Measurements from ENCODE around the gene PNCK.
A peak's percentile ranks its signal among the peaks of the same experiment; 100 is the strongest.

The PNCK gene

GRCh38 chrX:153646620-153647373 lies 26.8 kb downstream of the PNCK start, which contains the start of gene DUSP9:
Gene DUSP9 (plus strand): TSS chrX:153647203. CDS start chrX:153647954, 751 bp downstream.
- Mint-ChIP-seq H3K36me3 (ENCODE audit: low read depth) (no peaks in the 10 kb centered on the region), H3K9me3 (no peaks in the 10 kb centered on the region), H3K27me3 (peaks cover 32% of the 10 kb centered on the region), H3K4me1 (peaks cover 5% of the 10 kb centered on the region), H3K4me3 (no peak within 1 kb of the TSS), H3K27ac (no peak within 1 kb of the TSS)
- ATAC-seq: no peak
- no peak for DNase-seq

- DNase-seq: no peak
- H3K4me3 Mint-ChIP-seq: no peak overlapping the region
- H3K27me3 Mint-ChIP-seq: peaks cover 37% of the 10 kb centered on the region
Measured at GRCh38 chrX:153645921-153646488, 27.6 kb downstream of the PNCK start.

GRCh38 chrX:153645151-153645550 lies 28.5 kb downstream of the PNCK start:
- H3K36me3 Mint-ChIP-seq (ENCODE audit: low read depth): no peaks in the 10 kb centered on the region
- DNase-seq (no peak), ATAC-seq (no peak)
- H3K4me1 Mint-ChIP-seq: peaks cover 5% of the 10 kb centered on the region
- no peaks in the 10 kb centered on the region for H3K9me3 Mint-ChIP-seq
- peaks cover 39% of the 10 kb centered on the region for H3K27me3 Mint-ChIP-seq
- no peak overlapping the region for H3K27ac Mint-ChIP-seq
- H3K4me3 Mint-ChIP-seq: no peak overlapping the region

More at GRCh38 chrX:153645921-153646488, 27.6 kb downstream of the PNCK start:
- Mint-ChIP-seq H3K4me1 (peaks cover 5% of the 10 kb centered on the region), H3K27ac (no peak overlapping the region), H3K36me3 (ENCODE audit: low read depth) (no peaks in the 10 kb centered on the region), H3K9me3 (no peaks in the 10 kb centered on the region)
- ATAC-seq: no peak

GRCh38 chrX:153644356-153645125 lies 29.1 kb downstream of the PNCK start:
- Mint-ChIP-seq H3K27ac (no peak overlapping the region), H3K27me3 (peaks cover 39% of the 10 kb centered on the region), H3K4me1 (peaks cover 5% of the 10 kb centered on the region), H3K4me3 (no peak overlapping the region), H3K9me3 (no peaks in the 10 kb centered on the region), H3K36me3 (ENCODE audit: low read depth) (no peaks in the 10 kb centered on the region)
- DNase-seq (no peak), ATAC-seq (no peak)

- DNase-seq: peak; percentile 21
Measured at GRCh38 chrX:153643431-153644351, 29.9 kb downstream of the PNCK start.

GRCh38 chrX:153642655-153643430 lies 30.8 kb downstream of the PNCK start:
- no peaks in the 10 kb centered on the region for H3K36me3 Mint-ChIP-seq (ENCODE audit: low read depth)
- no peak overlapping the region for H3K4me3 Mint-ChIP-seq
- H3K9me3 Mint-ChIP-seq: no peaks in the 10 kb centered on the region
- no peak for ATAC-seq
- peaks cover 5% of the 10 kb centered on the region for H3K4me1 Mint-ChIP-seq
- H3K27me3 Mint-ChIP-seq: peaks cover 32% of the 10 kb centered on the region
- H3K27ac Mint-ChIP-seq: no peak overlapping the region
- DNase-seq: no peak

More at GRCh38 chrX:153643431-153644351, 29.9 kb downstream of the PNCK start:
- Mint-ChIP-seq H3K27ac (no peak overlapping the region), H3K36me3 (ENCODE audit: low read depth) (no peaks in the 10 kb centered on the region), H3K4me3 (no peak overlapping the region), H3K9me3 (no peaks in the 10 kb centered on the region), H3K4me1 (peaks cover 5% of the 10 kb centered on the region), H3K27me3 (peaks cover 36% of the 10 kb centered on the region)
- no peak for ATAC-seq

GRCh38 chrX:153642051-153642654 lies 31.5 kb downstream of the PNCK start:
- H3K36me3 Mint-ChIP-seq (ENCODE audit: low read depth): no peaks in the 10 kb centered on the region
- H3K4me1 Mint-ChIP-seq: peaks cover 5% of the 10 kb centered on the region
- no peaks in the 10 kb centered on the region for H3K9me3 Mint-ChIP-seq
- peaks cover 32% of the 10 kb centered on the region for H3K27me3 Mint-ChIP-seq
- no peak for ATAC-seq
- H3K4me3 Mint-ChIP-seq: no peak overlapping the region
- no peak for DNase-seq
- H3K27ac Mint-ChIP-seq: no peak overlapping the region

- peaks cover 5% of the 10 kb centered on the region for H3K4me1 Mint-ChIP-seq
- no peak overlapping the region for H3K4me3 Mint-ChIP-seq
- DNase-seq (no peak), ATAC-seq (no peak)
- H3K36me3 Mint-ChIP-seq (ENCODE audit: low read depth): no peaks in the 10 kb centered on the region
- H3K9me3 Mint-ChIP-seq: no peaks in the 10 kb centered on the region
- peaks cover 32% of the 10 kb centered on the region for H3K27me3 Mint-ChIP-seq
- H3K27ac Mint-ChIP-seq: no peak overlapping the region
Measured at GRCh38 chrX:153641627-153642026, 32.0 kb downstream of the PNCK start.

- no peak overlapping the region for H3K27ac Mint-ChIP-seq
- DNase-seq (no peak), ATAC-seq (no peak)
- no peaks in the 10 kb centered on the region for H3K9me3 Mint-ChIP-seq
- no peak overlapping the region for H3K4me3 Mint-ChIP-seq
- peaks cover 28% of the 10 kb centered on the region for H3K27me3 Mint-ChIP-seq
- H3K4me1 Mint-ChIP-seq: peaks cover 5% of the 10 kb centered on the region
- H3K36me3 Mint-ChIP-seq (ENCODE audit: low read depth): no peaks in the 10 kb centered on the region
Measured at GRCh38 chrX:153640736-153641575, 32.7 kb downstream of the PNCK start.

- Mint-ChIP-seq H3K27ac (no peak overlapping the region), H3K36me3 (ENCODE audit: low read depth) (no peaks in the 10 kb centered on the region), H3K9me3 (no peaks in the 10 kb centered on the region), H3K27me3 (peaks cover 21% of the 10 kb centered on the region), H3K4me3 (no peak overlapping the region), H3K4me1 (peaks cover 5% of the 10 kb centered on the region)
- ATAC-seq: no peak
- no peak for DNase-seq
Measured at GRCh38 chrX:153640045-153640686, 33.4 kb downstream of the PNCK start.

GRCh38 chrX:153639177-153640044 lies 34.2 kb downstream of the PNCK start:
- Mint-ChIP-seq H3K27ac (no peak overlapping the region), H3K4me3 (no peak overlapping the region), H3K36me3 (ENCODE audit: low read depth) (no peaks in the 10 kb centered on the region), H3K9me3 (no peaks in the 10 kb centered on the region), H3K4me1 (peaks cover 5% of the 10 kb centered on the region), H3K27me3 (peaks cover 16% of the 10 kb centered on the region)
- no peak for ATAC-seq
- DNase-seq: no peak
